A204.1 (cell line): ENCODE measurements around the gene WNT3.
"Not testable (repeated sequence)": the region's sequence is repeated elsewhere in the genome, so short reads cannot be mapped to it uniquely, and the experiment has no call there.

Experiments
- FAIRE-seq: peaks from 2 replicates; lab custom pipeline; 2012; peaks lifted over from hg19 to GRCh38; lab: Jason Lieb, UNC

WNT3 gene

DNA sequence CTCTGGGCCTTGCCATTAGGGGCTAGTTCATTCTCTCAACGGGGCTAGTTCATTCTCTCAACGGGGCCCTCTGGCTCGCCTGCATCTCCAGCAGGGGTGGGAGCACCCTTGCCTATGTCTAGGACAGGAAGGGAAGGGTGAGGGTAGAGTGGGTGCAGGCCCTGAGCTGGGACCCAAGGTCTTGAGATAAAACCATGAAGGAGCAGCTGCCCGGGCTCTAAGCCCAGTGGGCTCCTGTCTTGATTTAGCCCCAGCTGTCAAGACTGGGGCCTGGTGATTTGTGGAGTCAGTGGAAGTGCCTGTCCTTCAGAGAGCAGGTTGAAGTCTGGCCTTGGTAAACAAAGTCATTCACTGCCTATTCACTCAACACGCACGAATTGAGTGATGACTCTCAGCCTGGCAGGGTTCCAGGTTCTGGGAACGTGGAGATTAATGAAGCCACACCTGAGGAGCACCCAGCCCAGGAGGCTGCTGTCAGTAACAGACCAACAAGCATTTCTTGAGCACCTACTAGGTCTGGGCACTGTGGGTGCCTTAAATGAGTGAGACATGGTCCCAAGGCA lies 35.4 kb downstream of the WNT3 start:
- FAIRE-seq, result no peak

DNA sequence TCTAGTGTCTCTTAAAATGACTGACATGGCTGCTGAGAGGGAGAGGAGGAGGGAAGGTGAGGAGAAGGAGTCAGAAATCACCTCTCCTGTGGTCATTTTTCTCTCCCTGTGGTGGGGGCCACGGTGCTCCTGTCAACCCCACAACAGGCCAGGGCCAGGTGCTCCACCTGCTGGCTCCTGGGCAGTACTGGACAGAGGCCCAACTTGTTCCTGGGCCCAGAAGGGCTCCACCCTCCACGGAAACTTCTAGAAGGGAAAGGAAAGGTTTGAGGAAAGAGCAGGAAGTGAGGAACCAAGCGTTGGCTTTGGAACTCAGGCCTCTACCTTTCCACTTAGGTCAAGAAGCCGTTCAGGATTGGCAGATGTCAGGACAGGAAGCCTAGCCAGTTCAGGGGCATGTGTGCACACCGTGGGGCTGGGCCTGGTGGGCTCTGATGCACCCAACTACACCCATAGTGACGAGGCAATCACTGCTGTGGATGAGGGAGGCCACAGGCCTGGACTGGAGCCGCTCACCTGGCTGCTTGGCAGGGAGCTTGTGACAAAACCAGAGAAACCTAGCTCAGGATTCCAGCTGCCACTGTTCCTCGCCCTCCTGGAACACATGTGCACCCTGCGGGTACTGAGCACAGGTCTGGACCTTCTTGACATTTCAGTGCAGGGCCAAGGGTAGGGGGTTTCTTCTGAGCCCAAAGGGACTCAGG lies 36.1 kb downstream of the WNT3 start:
- no peak for FAIRE-seq

DNA sequence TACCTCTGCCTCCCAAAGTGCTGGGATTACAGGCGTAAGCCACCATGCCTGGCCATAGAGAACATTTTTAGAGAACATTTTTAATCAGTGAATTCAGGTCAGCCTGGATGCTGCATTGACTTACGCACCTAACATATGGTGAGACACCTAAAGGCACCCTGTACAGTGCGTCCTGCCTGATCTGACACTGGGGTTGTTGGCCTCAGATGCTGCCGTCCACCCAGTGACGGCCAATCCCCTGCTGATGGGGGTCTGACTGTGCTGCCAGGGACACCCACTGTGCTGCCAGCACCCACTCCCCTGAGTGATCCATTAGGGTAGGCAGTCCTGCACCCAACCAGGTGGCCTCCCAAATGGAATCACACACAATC lies 38.5 kb downstream of the WNT3 start:
- no peak for FAIRE-seq

DNA sequence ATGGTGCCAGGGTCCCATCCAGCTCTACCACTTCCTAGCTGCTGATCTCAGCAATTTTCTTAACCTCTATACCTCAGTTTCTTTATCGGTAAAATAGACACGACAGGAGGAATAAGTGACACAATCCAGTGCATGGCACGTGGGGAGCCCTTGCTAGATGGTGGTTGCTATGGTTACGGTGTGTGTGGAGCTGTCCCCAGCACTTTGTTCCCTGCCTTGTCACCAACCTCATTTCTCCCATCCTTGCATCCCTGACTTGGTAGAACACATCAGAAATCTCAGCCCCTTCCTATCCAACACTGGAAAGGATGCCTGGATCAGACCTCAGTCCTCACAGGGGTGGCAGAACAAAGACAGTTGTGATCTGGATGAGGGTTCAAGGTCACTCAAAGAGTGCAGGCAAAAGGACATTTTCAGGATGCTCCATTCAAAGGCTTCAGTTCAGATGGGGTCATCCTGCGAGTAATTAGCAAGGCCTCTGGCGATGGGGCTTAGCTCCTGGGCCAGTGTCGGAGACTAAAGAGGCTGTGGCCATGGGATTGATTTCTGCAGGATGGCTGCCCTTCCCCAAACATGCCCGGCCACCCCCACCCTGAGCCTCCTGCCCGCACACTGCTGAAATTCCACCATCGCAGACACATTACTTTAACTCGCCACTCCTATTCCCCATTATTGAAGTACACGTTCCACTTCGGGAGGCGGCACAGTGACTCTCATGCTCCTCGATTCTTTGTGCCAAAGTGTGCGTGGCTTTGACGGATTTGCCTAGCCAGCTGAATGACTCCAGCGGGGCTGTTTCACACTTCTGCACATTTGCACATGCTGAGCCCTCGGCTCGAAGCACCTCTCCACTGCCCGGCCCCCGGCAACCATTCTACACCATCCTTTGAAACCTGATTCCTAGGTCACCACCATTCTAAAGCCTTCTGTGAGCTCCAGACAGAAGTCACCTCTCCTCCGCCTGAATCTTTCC lies 40.3 kb downstream of the WNT3 start:
- no peak for FAIRE-seq

DNA sequence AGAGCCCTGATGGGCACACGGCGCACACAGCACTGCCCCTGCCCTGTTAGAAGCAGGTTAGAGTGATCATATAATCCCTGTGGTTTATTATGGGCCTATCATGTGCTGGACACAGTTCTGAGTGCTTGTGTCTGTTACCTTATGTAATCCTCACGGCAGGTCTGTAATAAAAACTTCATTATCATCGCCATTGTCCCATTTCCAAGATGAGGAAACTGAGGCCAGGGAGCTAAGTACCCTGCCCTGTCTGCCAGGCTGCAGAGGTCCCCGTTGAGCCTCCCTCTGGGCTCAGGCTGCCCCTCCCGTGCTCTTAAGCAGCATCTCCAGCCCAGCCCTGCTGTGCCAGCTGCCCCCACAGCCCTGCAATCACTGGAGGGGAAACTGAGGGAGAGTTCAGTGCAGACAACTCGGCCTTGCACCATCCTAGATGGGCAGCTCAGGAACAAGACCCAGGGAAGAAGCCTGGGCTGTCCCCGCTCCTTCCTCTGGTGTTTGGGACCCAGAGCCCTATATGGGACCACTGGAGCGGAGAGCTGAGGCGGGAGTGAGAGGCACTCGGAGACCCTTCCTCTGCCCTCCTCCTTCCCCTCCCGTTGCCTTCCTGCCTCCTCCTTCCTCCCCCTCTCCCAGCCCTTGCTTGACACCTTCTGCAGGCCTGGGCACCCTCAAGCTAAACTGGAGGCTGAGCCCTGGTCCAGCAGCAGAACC lies 42.0 kb downstream of the WNT3 start:
- FAIRE-seq, result no peak

DNA sequence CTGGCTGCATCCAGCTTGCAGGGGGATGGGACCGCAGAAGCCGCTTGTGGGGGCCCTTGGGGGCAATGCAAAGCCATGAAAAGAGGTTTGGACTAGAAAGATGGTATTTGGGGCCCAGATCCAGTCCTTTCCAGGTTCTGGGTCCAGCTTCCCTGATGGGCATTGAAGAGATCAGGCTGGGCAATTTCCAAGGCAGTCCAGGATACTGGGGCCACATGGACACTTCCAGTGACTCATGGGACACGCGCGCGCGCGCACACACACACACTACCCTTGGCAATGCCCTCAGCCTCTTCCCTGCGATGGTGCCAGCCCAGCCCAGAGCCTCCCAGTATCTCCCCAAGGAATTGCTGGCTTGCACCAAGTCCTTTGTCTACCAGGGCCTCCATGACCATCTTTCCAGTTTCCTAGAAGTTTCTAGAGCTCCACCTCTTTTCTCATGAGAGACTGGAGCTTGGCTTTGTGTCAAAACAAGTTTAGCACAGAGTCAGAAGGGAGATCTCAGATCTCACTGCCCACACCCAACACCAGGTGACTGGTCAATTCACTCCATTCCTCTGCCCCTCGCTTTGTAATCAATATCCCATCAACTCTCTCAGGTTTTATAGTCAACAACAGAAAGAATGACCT lies 44.3 kb downstream of the WNT3 start:
- FAIRE-seq, result no peak

DNA sequence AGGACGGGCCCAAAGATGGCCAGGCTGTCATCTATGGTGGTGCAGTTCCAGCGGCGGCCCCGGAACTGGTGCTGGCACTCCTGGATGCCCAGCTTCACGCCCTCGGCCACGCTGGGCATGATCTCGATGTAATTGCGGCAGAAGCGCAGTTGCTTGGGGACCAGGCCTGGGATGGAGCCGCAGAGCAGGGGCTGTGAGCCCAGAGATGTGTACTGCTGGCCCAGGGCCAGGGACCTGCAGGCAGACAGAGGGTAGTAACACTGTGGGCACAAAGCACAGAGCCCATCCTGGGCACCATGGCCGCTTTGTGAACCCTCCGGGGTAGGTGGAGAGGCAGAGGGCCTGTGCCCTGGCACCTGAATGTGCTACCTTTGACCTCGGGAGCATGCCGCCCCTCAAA lies 44.8 kb downstream of the WNT3 start:
- FAIRE-seq, result no peak

DNA sequence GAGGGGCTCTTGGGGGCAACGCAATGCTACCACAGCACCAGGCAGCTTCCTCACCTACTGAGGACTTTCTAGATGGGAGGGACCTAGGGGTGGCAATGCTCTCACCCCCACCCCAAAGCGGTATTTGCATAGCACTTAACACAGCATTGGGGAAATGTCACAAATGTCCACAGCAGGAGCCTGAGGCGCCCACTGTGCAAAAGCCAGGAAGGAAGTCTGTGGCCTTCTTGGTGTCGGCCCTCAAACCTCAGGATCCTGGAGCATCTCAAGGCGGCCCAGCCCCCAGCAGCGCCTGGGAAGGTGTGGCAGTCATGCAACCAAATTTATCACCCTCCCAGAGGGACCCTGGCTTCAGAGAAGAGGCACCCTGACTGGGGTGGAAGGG lies 45.3 kb downstream of the WNT3 start:
- no peak for FAIRE-seq

DNA sequence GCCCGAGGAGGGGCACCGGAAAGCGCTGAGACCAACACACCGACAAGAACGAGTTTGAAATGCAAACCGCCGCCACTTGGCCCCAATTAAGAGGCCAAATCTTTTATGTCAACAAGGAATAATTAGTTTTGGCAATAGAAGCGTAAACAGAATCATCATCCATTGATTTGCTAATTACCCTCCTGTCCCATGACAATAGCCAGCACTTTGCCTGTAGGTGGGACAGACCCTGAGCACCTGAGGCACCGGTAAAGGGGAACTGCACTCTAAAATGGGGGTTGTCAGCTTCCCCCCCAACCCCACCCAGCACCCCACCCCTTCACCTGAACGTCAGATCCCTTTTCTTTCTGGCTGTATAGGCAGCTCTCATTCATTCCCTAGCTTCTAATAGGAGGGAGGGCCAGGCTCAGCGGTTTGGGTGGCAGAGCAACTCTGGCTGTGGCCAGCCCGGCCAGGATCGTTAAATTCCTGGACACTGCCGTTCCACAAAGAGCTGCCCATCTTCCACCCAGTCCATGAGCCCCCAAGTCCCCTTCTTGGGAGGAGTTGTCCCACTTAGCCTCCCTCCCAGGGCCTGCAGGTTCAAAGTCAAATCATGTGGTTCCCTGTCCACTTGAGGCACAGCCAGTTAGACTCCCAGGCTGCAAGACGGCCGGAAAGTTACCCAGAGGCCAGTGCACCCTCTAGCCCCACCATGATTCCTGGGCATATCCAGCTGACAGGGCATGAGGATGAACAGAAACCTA lies 45.8 kb downstream of the WNT3 start:
- FAIRE-seq, result no peak

DNA sequence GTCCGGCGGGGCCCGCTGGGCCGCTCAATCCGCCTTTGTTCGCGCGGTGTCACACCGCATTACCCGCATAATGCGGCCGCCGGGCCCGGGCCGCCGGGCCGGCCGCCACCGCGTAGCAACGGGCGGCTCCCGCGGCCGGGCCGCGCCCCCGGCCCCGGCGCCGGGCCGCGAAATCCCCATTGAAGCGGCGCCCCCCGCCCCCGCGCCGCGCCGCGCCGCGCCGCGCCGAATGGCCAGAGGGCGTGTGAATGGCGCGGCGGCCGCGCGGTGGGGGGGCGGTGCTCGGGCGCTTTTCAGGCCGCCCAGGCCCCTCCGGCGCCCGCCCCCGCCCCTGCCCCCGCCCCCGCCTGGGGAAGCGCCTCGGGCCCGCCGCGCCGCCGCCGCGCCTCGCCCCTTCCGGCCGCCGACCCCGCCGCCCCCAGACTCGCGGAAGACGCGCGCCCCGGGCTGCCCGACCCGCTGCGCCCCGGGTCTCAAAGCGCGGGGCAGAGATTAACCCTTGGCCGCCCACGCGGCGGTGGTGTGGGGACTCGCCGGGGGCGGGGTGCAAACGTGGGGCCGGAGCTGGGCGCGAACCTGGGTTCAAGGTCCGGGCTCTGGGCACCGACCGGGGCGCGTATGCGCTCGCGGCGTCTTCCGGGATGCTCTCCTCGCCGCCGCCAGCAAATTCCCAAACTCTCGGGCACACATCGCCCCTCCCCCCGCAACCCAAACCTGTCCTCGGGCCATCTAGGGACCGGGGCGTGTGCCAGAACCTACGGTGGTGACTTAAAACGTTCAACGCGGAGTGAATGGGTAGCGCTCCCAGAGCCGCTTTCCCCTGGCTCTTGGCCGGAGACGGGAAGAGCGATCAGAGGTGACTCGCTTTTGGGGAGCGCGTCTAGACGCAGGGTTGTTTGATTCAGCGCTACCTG lies 46.7 kb downstream of the WNT3 start:
- no peak for FAIRE-seq

DNA sequence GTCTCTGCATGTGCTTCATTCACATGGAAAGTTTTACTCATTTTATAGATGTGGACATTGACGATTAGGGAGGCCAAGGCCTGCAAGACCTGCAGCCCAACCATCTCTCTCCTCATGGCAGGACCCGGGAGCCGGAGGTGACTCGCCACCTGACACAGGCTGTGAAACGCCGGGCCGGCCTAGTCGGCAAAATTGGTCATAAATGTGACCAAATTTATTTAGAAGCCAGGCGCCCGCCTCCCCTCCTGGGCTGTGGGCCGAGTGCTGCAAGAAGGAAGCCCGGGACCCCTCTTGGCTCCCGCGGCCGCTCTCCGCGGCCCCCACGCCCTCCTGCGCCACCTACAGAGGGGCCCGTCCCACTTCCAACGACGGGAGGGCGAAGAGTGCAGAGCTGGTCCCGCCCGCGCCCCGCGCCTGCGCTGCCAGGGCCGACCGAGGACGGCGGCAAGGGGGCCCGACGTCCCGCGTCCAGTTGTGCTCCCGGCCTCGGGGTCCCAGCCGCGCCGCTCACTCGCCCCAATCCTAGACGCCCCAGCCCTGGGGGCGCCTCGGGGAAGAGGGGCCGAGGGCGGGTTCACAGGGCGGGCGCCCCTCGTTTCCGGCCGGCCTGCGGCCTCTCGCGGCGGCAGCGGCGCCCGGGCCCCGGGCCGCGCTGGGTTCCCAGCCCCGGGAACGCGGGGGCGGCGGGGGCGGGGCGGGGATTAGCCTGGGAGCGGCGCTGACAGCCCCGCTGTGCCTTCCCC lies 47.5 kb downstream of the WNT3 start:
- FAIRE-seq, result no peak

DNA sequence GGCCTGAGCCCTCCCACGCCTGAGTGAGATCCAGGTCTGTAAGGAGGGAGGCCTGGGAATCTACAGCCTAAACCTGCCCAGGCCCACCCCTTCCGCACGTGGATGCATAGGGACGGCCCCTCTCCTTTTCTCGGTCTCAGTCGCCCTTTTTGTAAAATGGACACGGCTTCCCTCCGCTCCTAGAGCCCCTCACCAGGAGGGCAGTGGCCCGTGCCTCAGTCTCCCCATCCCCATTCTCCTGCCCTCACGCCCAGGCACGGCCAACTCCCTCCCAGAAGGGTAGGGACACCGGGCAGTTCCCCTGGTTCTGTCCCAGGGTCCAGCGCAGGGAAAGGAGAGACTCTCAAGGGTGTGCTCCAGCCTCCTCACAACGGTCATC lies 48.1 kb downstream of the WNT3 start:
- no peak for FAIRE-seq

DNA sequence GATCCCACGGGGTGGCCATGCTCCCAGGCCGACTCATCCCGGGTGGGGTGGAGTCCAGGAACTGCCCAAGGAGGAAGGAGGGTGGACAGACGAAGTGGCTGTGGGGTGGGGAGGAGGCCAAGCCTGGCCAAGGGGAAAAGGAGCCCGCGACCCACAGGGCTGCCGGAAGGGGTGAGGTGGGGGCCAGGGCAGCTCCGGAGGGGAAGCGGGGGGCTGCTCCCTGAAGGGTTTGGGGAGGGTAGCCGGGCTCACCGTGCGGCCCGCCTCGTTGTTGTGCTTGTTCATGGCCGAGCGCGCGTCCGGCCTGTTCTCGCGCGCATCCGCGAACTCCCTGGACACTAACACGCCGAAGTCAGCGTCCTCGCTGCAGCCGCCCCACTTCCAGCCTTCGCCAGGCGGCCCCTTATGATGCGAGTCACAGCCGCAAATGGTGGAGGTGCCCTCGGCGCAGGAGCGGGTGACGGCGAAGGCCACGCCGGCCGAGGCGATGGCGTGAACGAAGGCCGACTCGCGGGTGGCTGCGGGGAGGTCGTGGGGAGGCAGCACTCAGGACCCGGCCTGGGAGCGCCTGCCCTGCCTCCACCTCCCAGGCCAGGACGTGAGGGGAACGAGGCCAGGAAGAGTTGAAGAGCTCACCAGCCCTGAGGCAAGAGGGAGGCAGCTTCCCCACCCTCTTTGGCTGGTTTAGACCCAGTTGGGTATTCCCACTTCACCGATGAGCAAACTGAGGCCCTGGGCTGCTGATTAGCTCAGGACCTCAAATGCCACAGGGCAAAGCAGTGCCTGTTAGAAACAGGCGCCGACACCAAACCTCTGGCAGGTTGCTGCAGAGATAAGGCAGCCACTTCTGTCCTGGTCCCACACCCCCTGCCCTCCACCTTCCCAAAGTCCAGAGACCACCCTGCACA lies 48.7 kb downstream of the WNT3 start:
- no peak for FAIRE-seq

DNA sequence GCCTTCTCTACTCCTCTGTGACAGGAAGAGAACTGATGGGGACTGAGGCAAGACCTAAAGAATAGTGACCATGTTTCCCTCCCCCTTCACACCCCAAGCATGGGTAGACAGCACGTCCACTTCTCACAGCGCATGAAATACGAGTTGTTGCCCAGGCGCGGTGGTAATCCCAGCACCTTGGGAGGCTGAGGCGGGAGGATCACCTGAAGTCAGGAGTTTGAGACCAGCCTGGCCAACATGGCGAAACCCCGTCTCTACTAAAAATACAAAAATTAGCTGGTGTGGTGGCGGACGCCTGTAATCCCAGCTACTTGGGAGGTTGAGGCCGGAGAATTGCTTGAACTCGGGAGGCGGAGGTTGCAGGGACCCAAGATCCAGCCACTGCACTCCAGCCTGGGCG lies 49.6 kb downstream of the WNT3 start:
- FAIRE-seq, result not testable (repeated sequence)

DNA sequence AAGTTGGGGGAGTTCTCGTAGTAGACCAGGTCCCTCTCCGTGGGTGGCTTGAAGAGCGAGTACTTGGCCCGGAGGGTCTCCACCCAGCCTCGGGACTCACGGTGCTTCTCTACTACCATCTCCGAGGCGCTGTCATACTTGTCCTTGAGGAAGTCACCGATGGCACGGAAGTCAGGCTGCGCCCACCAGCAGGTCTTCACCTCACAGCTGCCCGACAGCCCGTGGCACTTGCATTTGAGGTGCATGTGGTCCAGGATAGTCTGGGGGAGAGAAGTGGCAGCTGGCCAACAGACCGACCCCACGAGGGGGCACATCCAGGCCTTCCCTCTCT lies 50.0 kb downstream of the WNT3 start:
- no peak for FAIRE-seq

DNA sequence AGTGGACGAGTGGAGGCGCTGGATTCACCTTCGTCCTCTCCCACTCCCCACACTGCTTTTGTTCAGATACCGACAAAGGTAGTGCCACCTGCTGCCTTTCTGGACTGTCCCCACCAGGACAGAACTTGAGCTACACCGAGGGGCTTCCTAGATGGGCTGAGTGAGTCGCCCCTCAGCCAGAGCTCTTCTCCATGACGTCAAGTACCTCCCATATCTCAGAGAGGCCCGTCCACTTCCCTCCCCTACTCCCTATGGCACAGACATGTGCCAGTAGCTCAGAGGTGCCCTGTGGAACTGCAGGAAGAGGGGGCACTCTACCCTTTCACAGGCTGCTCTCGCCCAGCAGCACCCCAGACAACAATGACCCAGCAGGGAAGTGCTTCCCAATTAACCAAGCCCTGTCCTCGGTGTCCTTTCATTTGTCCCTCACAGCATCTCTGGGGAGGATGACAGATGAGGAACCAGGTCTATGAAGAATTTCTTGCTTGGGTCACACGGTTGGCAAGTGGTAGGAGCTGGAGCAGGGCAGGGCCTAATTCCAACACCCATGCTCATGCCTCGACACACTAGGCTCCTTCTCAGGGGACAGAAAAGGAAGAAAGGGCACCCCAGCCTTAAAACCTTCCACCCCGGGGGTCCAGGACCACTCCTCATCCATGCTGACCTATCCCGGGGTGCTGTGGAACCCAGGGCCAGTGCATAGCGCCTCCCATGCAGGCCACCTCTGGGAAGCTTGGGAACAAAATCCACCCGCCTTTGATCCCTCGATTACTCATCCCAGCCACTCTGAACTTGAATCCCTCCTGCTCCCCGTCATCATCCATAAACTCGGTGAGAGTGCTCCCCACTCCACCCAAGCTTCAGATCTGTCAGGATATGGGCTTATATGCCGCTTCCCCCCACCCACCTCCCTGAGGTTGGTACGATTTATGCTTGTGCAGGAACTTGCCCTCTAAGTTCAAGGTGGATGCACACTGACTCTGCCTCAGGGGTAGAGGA lies 51.7 kb downstream of the WNT3 start:
- no peak for FAIRE-seq

DNA sequence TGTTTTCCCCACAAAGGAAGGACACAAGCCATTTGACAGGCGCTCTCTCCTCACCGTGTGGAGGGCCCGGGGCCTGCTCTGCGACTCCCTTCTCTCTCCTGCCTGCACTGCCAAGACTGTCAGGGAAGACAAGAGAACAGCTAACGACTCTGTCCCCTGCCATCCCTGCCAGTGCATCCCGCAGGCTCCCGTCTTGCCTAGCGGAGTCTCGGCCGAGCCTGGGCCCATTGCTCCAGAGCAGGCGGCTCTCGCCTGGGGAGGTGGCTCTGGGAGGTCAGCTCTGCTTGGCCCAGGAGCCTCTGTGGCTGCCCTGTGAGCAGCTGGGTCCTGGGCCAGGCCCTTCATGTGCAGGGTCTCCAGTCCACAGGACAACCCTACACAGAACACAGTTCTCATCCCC lies 53.0 kb downstream of the WNT3 start:
- no peak for FAIRE-seq
